ENCODE data around the gene SLC27A1. TPM values are rescaled to one million over a fixed set of nuclear protein-coding genes. Genes with fewer than 3 reads are reported as not detected.

The SLC27A1 gene
- total and polyA plus RNA-seq, 9 of the 15 experiments (the other 6 are each of a cell fraction or from before 2014, with no cell fraction given), result 0.06 to 3.0 (median 1.1) TPM

- no peak for TF ChIP-seq ZMIZ1 (IDR thresholded peaks at IDR 0.05; ENCODE audit: low read depth in 2 of 2, low read length in 2 of 2)
- TF ChIP-seq ATF1 (CRISPR knock-in tag; IDR thresholded peaks at IDR 0.05), result no peak
- peak; percentile 60 for TF ChIP-seq ATF1 (tag; IDR thresholded peaks at IDR 0.05)
- no peak for TF ChIP-seq JUNB (CRISPR knock-in tag; conservative IDR thresholded peaks at IDR 0.05)
- peak; percentile 99 for TF ChIP-seq REST (IDR thresholded peaks at IDR 0.05; ENCODE audit: borderline replicate concordance)
- peak; percentile 97 for TF ChIP-seq REST (CRISPR knock-in tag; IDR thresholded peaks at IDR 0.05; ENCODE audit: low read depth)
- TF ChIP-seq CAMTA2 (CRISPR knock-in tag; conservative IDR thresholded peaks at IDR 0.05), result no peak
- TF ChIP-seq MEF2D (tag; conservative IDR thresholded peaks at IDR 0.05; ENCODE audit: low read depth), result no peak
- TF ChIP-seq TEAD4 (IDR thresholded peaks at IDR 0.05; ENCODE audit: low read length), result no peak
- TF ChIP-seq TEAD4 (CRISPR knock-in tag; IDR thresholded peaks at IDR 0.05; ENCODE audit: borderline replicate concordance), result no peak
- TF ChIP-seq STAT5B (CRISPR knock-in tag; IDR thresholded peaks at IDR 0.05), result no peak
- TF ChIP-seq ZFP30 (CRISPR knock-in tag; IDR thresholded peaks at IDR 0.05; ENCODE audit: borderline replicate concordance), result no peak
- TF ChIP-seq NR4A1 (CRISPR knock-in tag; IDR thresholded peaks at IDR 0.05), result no peak
- TF ChIP-seq NR4A1 (tag; IDR thresholded peaks at IDR 0.05), result no peak
- TF ChIP-seq MTA1 (IDR thresholded peaks at IDR 0.05; ENCODE audit: borderline replicate concordance), result no peak
- TF ChIP-seq ZNF695 (CRISPR knock-in tag; IDR thresholded peaks at IDR 0.05), result no peak
- no peak for TF ChIP-seq TAF15 (IDR thresholded peaks at IDR 0.05; ENCODE audit: low read depth, low read length)
These were observed 69.2 kb downstream of the SLC27A1 start (continued) for GRCh38 chr19:17539238-17540117.
